MCF 10A (cell line): ENCODE measurements around the gene MYD88. TPM values are rescaled to one million over a fixed set of nuclear protein-coding genes. Genes with fewer than 3 reads are reported as not detected.

ENCODE experiments used
- BruUV-seq: library from RNA; stranded (reverse); fragments of 400-500 nt; replicated peaks from 2 replicates; lab custom pipeline; 2021; lab: Mats Ljungman, UMichigan
- CTCF ChIA-PET: fragments of 300-600 bp; sonication (Branson Sonifier 250); formaldehyde crosslinking; extraction: SDS; loops from one replicate; lab custom pipeline; 2021; ENCODE audit warnings: antibody characterized with exemption, inconsistent platforms; lab: Yijun Ruan, JAX
- POLR2A ChIA-PET: fragments of 300-600, 350-650 bp; sonication (Branson Sonifier 250); formaldehyde crosslinking; extraction: SDS; loops from one replicate; lab custom pipeline; 2020; ENCODE audit warnings: antibody characterized with exemption, inconsistent platforms; lab: Yijun Ruan, JAX
- DNase-seq: peaks from one replicate; pipeline ENCODE4 v3.0.0-alpha.2; 2018; ENCODE audit not compliant: unreplicated experiment
- H3K27ac Mint-ChIP-seq: one replicate; pipeline ENCODE4 v1.8.0; 2022; ENCODE audit warnings: mild to moderate bottlenecking, low read depth, mixed read lengths; ENCODE audit not compliant: unreplicated experiment
- H3K27me3 Mint-ChIP-seq: one replicate; pipeline ENCODE4 v1.8.0; 2022; ENCODE audit warnings: mixed read lengths; ENCODE audit not compliant: insufficient read depth, unreplicated experiment
- H3K36me3 Mint-ChIP-seq: one replicate; pipeline ENCODE4 v1.8.0; 2022; ENCODE audit warnings: mild to moderate bottlenecking, moderate library complexity, mixed read lengths; ENCODE audit not compliant: insufficient read depth, unreplicated experiment
- H3K4me1 Mint-ChIP-seq: one replicate; pipeline ENCODE4 v1.8.0; 2022; ENCODE audit warnings: mixed read lengths; ENCODE audit not compliant: insufficient read depth, unreplicated experiment
- H3K4me3 Mint-ChIP-seq: one replicate; pipeline ENCODE4 v1.8.0; 2022; ENCODE audit warnings: mild to moderate bottlenecking, moderate library complexity, mixed read lengths; ENCODE audit not compliant: unreplicated experiment
- H3K9me3 Mint-ChIP-seq: one replicate; pipeline ENCODE4 v1.8.0; 2022; ENCODE audit warnings: mixed read lengths; ENCODE audit not compliant: unreplicated experiment
- CTCF ChIP-seq: fragments of 200-600 bp; IDR thresholded peaks from one replicate; pipeline ENCODE4 v1.8.0; 2022; ENCODE audit warnings: antibody characterized with exemption, mild to moderate bottlenecking; ENCODE audit not compliant: unreplicated experiment
- intact Hi-C: fragments of 100-400 bp; cut with micrococcal nuclease; formaldehyde crosslinking; loops from 2 replicates; pipeline ENCODE4 v1.14.1; 2022
- total RNA-seq: library from RNA; stranded (reverse); gene quantifications from 2 replicates; pipeline ENCODE4 v1.2.3, GENCODE V29; 2022

Gene MYD88
- total RNA-seq, 1 experiment from 2014 or later: 19.7 TPM

GRCh38 chr3:38153221-38153620 is 14.8 kb downstream of the MYD88 start:
- Mint-ChIP-seq H3K36me3 (no peaks in the 10 kb centered on the region), H3K4me1 (peaks cover 23% of the 10 kb centered on the region), H3K9me3 (no peaks in the 10 kb centered on the region), H3K4me3 (no peak overlapping the region), H3K27me3 (no peaks in the 10 kb centered on the region), H3K27ac (peak overlapping the region; percentile 74)
- POLR2A ChIA-PET: interaction anchor here (0.6 to 10.5 kb wide), 8 partner anchors 12 to 200 kb away, joined by 3 to 199 read pairs (median 4); partner anchors contain the start of genes ACAA1, MYD88 and OXSR1
- DNase-seq: no peak
- TF ChIP-seq CTCF: no peak
- CTCF ChIA-PET: interaction anchor here (0.5 to 2.3 kb wide), 7 partner anchors 10 to 1305 kb away, joined by 3 to 10 read pairs (median 4); partner anchors contain the start of genes ACAA1 and OXSR1
- no TSS peak for BruUV-seq
- intact Hi-C loops: no loop called here

GRCh38 chr3:38154033-38154494 is 15.6 kb downstream of the MYD88 start:
- CTCF ChIA-PET: interaction anchor here (0.5 to 2.3 kb wide), 6 partner anchors 11 to 1131 kb away, joined by 3 to 8 read pairs (median 3); partner anchors contain the start of gene OXSR1
- peaks cover 23% of the 10 kb centered on the region for H3K4me1 Mint-ChIP-seq
- no peaks in the 10 kb centered on the region for H3K27me3 Mint-ChIP-seq
- H3K27ac Mint-ChIP-seq: peak overlapping the region; percentile 74
- BruUV-seq: no TSS peak
- DNase-seq: peak; percentile 84
- no peak overlapping the region for H3K4me3 Mint-ChIP-seq
- no peak for TF ChIP-seq CTCF
- H3K36me3 Mint-ChIP-seq: no peaks in the 10 kb centered on the region
- no peaks in the 10 kb centered on the region for H3K9me3 Mint-ChIP-seq
- POLR2A ChIA-PET: interaction anchor here (0.6 to 10.5 kb wide), 10 partner anchors 11 to 376 kb away, joined by 3 to 199 read pairs (median 4); partner anchors contain the start of genes ACAA1, MYD88 and OXSR1
- intact Hi-C loops: loop anchor here (1.0 kb wide), 1 partner anchor 11 kb away; the partner anchor contains the start of gene OXSR1

GRCh38 chr3:38154625-38155255 is 16.3 kb downstream of the MYD88 start:
- no TSS peak for BruUV-seq
- intact Hi-C loops: loop anchor here (1.0 kb wide), 1 partner anchor 11 kb away; the partner anchor contains the start of gene OXSR1
- Mint-ChIP-seq H3K36me3 (no peaks in the 10 kb centered on the region), H3K4me1 (peaks cover 23% of the 10 kb centered on the region), H3K27ac (peak overlapping the region; percentile 74), H3K9me3 (no peaks in the 10 kb centered on the region), H3K4me3 (no peak overlapping the region), H3K27me3 (no peaks in the 10 kb centered on the region)
- ChIA-PET CTCF (interaction anchor here (0.5 to 2.3 kb wide), 7 partner anchors 10 to 176 kb away, joined by 3 to 8 read pairs (median 3); partner anchors contain the start of gene OXSR1), POLR2A (interaction anchor here (0.7 to 10.5 kb wide), 7 partner anchors 10 to 376 kb away, joined by 3 to 199 read pairs (median 5); partner anchors contain the start of genes ACAA1, MYD88 and OXSR1)
- DNase-seq: peak; percentile 54
- no peak for TF ChIP-seq CTCF

GRCh38 chr3:38155825-38156224 is 17.4 kb downstream of the MYD88 start:
- H3K27ac Mint-ChIP-seq: no peak overlapping the region
- no peaks in the 10 kb centered on the region for H3K9me3 Mint-ChIP-seq
- H3K27me3 Mint-ChIP-seq: no peaks in the 10 kb centered on the region
- H3K4me1 Mint-ChIP-seq: peaks cover 23% of the 10 kb centered on the region
- CTCF ChIA-PET: interaction anchor here (0.5 to 2.3 kb wide), 5 partner anchors 9 to 143 kb away, joined by 3 to 8 read pairs (median 3); partner anchors contain the start of gene OXSR1
- no peaks in the 10 kb centered on the region for H3K36me3 Mint-ChIP-seq
- POLR2A ChIA-PET: interaction anchor here (6.3 to 10.5 kb wide), 2 partner anchors 9 to 16 kb away, joined by 131 to 199 read pairs; partner anchors contain the start of genes ACAA1, MYD88 and OXSR1
- TF ChIP-seq CTCF: no peak
- BruUV-seq: no TSS peak
- no peak overlapping the region for H3K4me3 Mint-ChIP-seq
- intact Hi-C loops: no loop called here
- no peak for DNase-seq
